GM10266 (cell line): Measurements from ENCODE around the gene NRP2.

Experiments
- DNase-seq: peaks from one replicate; pipeline ENCODE4 v3.0.0; 2012; ENCODE audit errors: extremely low spot score
- CTCF ChIP-seq: IDR thresholded peaks from 2 replicates; pipeline ENCODE4 v1.5.1; 2012; ENCODE audit warnings: mild to moderate bottlenecking, low read depth; ENCODE audit not compliant: control insufficient read depth, insufficient read depth; ENCODE audit errors: missing control alignments

NRP2 gene

DNA sequence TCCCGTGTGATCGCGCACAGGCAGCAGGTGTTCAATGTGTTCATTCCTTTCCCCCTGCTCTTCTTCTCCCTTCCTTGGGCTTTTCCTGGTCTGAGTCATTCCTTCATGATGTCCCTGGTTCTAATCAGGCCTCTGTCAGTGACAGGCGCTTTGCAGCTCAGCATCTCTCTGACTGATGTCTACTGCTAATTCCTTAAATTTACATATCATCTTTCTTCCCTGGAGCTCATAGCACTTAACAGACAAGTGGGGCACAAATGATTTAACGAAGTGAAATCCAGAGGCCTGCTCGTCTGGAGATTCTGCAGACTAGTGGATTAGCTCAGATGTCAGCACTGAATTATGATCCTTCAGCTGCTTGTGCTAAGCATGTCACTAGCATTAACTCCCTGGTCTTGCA lies 77.9 kb downstream of the NRP2 start:
- TF ChIP-seq CTCF, result no peak
- DNase-seq, result no peak

- no peak for TF ChIP-seq CTCF
- no peak for DNase-seq
These were observed 79.1 kb downstream of the NRP2 start for GRCh38 chr2:205761421-205761820.

DNA sequence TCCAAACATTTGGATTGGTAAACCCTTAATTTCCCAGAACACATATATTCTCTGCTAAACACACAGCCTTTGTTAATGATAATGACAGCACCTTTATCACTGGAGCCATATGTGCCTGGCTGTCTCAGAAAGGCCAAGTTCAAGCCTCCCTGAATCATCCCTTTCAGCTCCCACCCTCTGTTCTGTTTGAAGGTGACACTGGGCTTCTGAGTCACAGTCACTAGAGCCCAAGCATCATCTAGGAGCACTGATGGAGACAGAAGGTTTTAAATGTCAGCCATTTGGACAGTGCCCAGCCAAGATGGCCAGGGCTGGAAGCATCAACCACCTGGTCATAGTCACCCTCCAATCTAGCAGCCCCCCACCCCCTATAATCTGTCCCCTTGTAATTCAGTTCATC lies 80.6 kb downstream of the NRP2 start:
- no peak for DNase-seq
- TF ChIP-seq CTCF, result no peak

DNA sequence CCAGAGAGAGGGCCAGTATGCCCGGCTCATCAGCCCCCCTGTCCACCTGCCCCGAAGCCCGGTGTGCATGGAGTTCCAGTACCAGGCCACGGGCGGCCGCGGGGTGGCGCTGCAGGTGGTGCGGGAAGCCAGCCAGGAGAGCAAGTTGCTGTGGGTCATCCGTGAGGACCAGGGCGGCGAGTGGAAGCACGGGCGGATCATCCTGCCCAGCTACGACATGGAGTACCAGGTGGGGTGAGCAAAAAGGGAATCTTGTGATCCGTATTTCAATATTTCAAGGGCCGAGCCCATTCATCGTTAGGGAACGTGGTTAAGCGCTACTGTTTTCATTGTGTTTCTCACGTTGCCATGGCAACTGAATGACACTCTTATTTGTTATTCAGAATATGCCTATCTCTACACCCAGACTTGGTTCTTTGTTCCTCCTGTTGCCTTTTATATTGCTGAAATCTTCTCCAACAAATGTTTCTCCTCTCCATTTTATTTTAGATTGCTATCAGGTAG lies 81.5 kb downstream of the NRP2 start:
- no peak for DNase-seq
- TF ChIP-seq CTCF, result no peak

DNA sequence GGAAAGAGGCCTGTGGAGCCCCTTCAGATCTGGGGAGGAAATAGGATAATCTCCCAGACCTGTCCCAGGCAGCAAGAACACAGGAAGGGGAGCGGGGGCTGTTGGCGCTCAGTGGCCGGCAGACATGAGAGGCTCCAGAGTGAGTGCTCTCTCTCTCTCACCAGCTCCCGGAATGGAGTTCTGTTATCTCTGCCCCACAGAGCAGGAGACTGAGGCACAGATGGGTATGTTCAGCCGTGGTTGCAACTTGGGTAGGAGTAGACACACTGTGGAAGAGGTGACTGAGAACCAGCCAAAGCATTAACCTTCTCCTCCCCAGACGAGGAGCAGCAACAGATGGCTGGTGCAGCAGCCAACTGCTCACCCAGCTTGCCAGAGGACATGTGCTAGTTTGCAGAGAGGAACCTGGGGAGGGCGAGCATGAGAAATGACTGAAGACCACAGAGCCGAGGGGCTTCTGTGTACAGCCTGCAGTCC lies 82.0 kb downstream of the NRP2 start:
- DNase-seq, result no peak
- no peak for TF ChIP-seq CTCF

DNA sequence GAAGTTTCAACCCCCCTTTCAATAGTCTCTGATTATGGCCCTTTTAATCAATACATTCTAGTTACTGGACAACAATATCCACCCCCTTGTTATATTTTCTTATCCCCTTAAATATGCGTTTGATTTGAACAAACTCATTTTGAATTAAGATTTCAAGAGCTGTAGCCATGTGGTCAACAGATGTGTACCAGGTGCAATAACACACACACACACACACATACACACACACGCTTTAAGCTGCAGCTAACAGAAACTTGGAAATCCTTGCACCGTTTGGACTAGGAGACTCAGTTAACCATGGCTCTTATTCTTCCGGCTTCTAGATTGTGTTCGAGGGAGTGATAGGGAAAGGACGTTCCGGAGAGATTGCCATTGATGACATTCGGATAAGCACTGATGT lies 82.8 kb downstream of the NRP2 start:
- no peak for TF ChIP-seq CTCF
- DNase-seq, result no peak

- peak; percentile 73 for DNase-seq
- peak; percentile 86 for TF ChIP-seq CTCF
These were observed 84.6 kb downstream of the NRP2 start for GRCh38 chr2:205766779-205767359.
